Activated naive CD4-positive, alpha-beta T cell treated with anti-CD3 and anti-CD28 coated beads, Interleukin-2, amount 10 ng/mL, durations not matched to agents 7 days and 5 days (primary cell): Measurements from ENCODE around the gene HPGD.
"Not testable (repeated sequence)": the region's sequence is repeated elsewhere in the genome, so short reads cannot be mapped to it uniquely, and the experiment has no call there.

Source experiments
- CTCF ChIA-PET: fragments of 350-600 bp; sonication (Branson Sonifier 250); formaldehyde crosslinking; loops from one replicate; lab custom pipeline; 2021; ENCODE audit warnings: antibody characterized with exemption; lab: Charles Lee
- DNase-seq: peaks from one replicate; pipeline ENCODE4 v3.0.0-alpha.2; 2020
- H3K27ac Mint-ChIP-seq: one replicate; pipeline ENCODE4 v1.8.0; 2021; ENCODE audit warnings: mild to moderate bottlenecking, moderate library complexity, mixed read lengths
- H3K27me3 Mint-ChIP-seq: one replicate; pipeline ENCODE4 v1.8.0; 2021; ENCODE audit warnings: mild to moderate bottlenecking, mixed read lengths
- H3K36me3 Mint-ChIP-seq: one replicate; pipeline ENCODE4 v1.8.0; 2021; ENCODE audit warnings: mixed read lengths
- H3K4me1 Mint-ChIP-seq: one replicate; pipeline ENCODE4 v1.8.0; 2021; ENCODE audit warnings: mixed read lengths
- H3K4me3 Mint-ChIP-seq: one replicate; pipeline ENCODE4 v1.8.0; 2021; ENCODE audit warnings: mild to moderate bottlenecking, moderate library complexity, mixed read lengths
- H3K9me3 Mint-ChIP-seq: one replicate; pipeline ENCODE4 v1.8.0; 2021; ENCODE audit warnings: mixed read lengths

The HPGD gene

GRCh38 chr4:174516794-174517193 lies 5.5 kb downstream of the HPGD start:
- Mint-ChIP-seq H3K4me3 (no peak overlapping the region), H3K36me3 (peaks cover 4% of the 10 kb centered on the region), H3K27me3 (peaks cover 4% of the 10 kb centered on the region), H3K4me1 (peaks cover 14% of the 10 kb centered on the region), H3K27ac (no peak overlapping the region), H3K9me3 (no peaks in the 10 kb centered on the region)
- CTCF ChIA-PET, result interaction anchor here (1.3 kb wide), 1 partner anchor 10 kb away, joined by 3 read pairs; no protein-coding TSS in a partner anchor
- no peak for DNase-seq

GRCh38 chr4:174516345-174516744 lies 5.9 kb downstream of the HPGD start:
- no peak overlapping the region for H3K27ac Mint-ChIP-seq
- H3K4me3 Mint-ChIP-seq, result no peak overlapping the region
- no peaks in the 10 kb centered on the region for H3K27me3 Mint-ChIP-seq
- no peaks in the 10 kb centered on the region for H3K9me3 Mint-ChIP-seq
- peaks cover 11% of the 10 kb centered on the region for H3K4me1 Mint-ChIP-seq
- DNase-seq, result no peak
- peaks cover 4% of the 10 kb centered on the region for H3K36me3 Mint-ChIP-seq
- CTCF ChIA-PET, result no interaction called here

GRCh38 chr4:174512745-174513144 lies 9.5 kb downstream of the HPGD start:
- no peaks in the 10 kb centered on the region for H3K27me3 Mint-ChIP-seq

GRCh38 chr4:174505892-174506291 lies 16.4 kb downstream of the HPGD start:
- CTCF ChIA-PET, result no interaction called here
- H3K9me3 Mint-ChIP-seq, result no peaks in the 10 kb centered on the region
- no peak for DNase-seq
- H3K27me3 Mint-ChIP-seq, result no peaks in the 10 kb centered on the region
- H3K4me1 Mint-ChIP-seq, result no peaks in the 10 kb centered on the region
- H3K36me3 Mint-ChIP-seq, result no peaks in the 10 kb centered on the region
- H3K4me3 Mint-ChIP-seq, result no peak overlapping the region
- no peak overlapping the region for H3K27ac Mint-ChIP-seq

More at GRCh38 chr4:174512745-174513144, 9.5 kb downstream of the HPGD start:
- H3K9me3 Mint-ChIP-seq, result no peaks in the 10 kb centered on the region
- CTCF ChIA-PET, result interaction anchor here (0.9 kb wide), 1 partner anchor 9 kb away, joined by 3 read pairs; no protein-coding TSS in a partner anchor
- peaks cover 4% of the 10 kb centered on the region for H3K36me3 Mint-ChIP-seq
- no peak overlapping the region for H3K27ac Mint-ChIP-seq
- H3K4me1 Mint-ChIP-seq, result no peaks in the 10 kb centered on the region
- DNase-seq, result no peak
- H3K4me3 Mint-ChIP-seq, result no peak overlapping the region

- Mint-ChIP-seq H3K4me1 (no peaks in the 10 kb centered on the region), H3K27ac (no peak overlapping the region), H3K4me3 (no peak overlapping the region), H3K27me3 (no peaks in the 10 kb centered on the region), H3K9me3 (no peaks in the 10 kb centered on the region), H3K36me3 (no peaks in the 10 kb centered on the region)
- CTCF ChIA-PET, result no interaction called here
- DNase-seq, result no peak
These were observed 17.3 kb downstream of the HPGD start for GRCh38 chr4:174505007-174505406.

GRCh38 chr4:174503079-174503715 lies 19.1 kb downstream of the HPGD start:
- Mint-ChIP-seq H3K9me3 (no peaks in the 10 kb centered on the region), H3K27ac (no peak overlapping the region), H3K27me3 (no peaks in the 10 kb centered on the region), H3K4me3 (no peak overlapping the region), H3K4me1 (peaks cover 7% of the 10 kb centered on the region), H3K36me3 (peaks cover 1% of the 10 kb centered on the region)
- CTCF ChIA-PET, result no interaction called here
- no peak for DNase-seq

- CTCF ChIA-PET, result no interaction called here
- Mint-ChIP-seq H3K4me1 (peaks cover 17% of the 10 kb centered on the region), H3K4me3 (peak overlapping the region; percentile 17), H3K9me3 (no peaks in the 10 kb centered on the region), H3K27me3 (no peaks in the 10 kb centered on the region), H3K27ac (peak overlapping the region; percentile 78), H3K36me3 (peaks cover 4% of the 10 kb centered on the region)
- no peak for DNase-seq
These were observed 25.5 kb downstream of the HPGD start for GRCh38 chr4:174496631-174497432.

DNA sequence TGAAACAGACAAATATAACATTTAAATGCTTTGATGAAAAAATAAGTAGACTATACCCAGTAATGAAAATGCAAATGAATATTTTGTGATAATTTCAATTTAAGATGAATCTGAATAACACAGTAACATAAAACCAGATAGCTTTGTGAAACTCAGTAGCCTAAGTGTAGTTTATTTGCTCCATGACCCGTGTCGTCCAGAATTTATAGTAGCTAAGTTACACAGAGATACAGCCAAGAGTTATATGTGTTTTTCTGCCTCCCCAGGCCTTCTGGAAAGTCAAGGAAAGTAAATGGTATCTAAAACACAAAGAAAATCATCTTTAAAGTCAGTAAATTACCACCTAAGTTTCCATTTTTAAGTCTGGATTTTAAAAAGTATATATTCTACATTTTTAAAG lies 26.7 kb downstream of the HPGD start:
- CTCF ChIA-PET, result no interaction called here
- Mint-ChIP-seq H3K27me3 (no peaks in the 10 kb centered on the region), H3K36me3 (peaks cover 4% of the 10 kb centered on the region), H3K4me3 (no peak overlapping the region), H3K27ac (no peak overlapping the region), H3K9me3 (no peaks in the 10 kb centered on the region), H3K4me1 (peaks cover 17% of the 10 kb centered on the region)
- no peak for DNase-seq

DNA sequence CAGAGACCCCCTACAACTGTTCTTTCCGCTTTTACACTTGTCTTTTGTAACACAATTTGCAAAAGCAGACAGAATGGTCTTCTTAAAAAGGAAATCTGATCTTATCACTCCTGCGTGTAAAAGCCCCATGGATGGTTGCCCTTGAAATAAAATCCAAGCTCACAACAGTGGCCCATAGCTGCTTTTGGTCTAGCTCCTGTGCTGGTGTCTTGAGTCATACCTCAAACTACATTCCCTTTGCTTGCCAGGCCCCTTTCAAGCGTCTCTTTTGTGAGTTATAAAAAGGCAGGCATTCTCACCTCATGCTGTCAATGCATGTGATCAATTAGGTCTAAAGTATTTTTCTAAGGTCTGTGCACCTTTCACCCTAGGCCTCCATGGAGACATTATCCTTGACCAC lies 27.6 kb downstream of the HPGD start:
- H3K27ac Mint-ChIP-seq, result no peak overlapping the region
- CTCF ChIA-PET, result no interaction called here
- no peaks in the 10 kb centered on the region for H3K27me3 Mint-ChIP-seq
- H3K9me3 Mint-ChIP-seq, result no peaks in the 10 kb centered on the region
- H3K36me3 Mint-ChIP-seq, result peaks cover 3% of the 10 kb centered on the region
- no peak overlapping the region for H3K4me3 Mint-ChIP-seq
- H3K4me1 Mint-ChIP-seq, result peaks cover 17% of the 10 kb centered on the region
- DNase-seq, result no peak

- no peak for DNase-seq
- CTCF ChIA-PET, result no interaction called here
- H3K4me1 Mint-ChIP-seq, result peaks cover 17% of the 10 kb centered on the region
- no peaks in the 10 kb centered on the region for H3K27me3 Mint-ChIP-seq
- H3K9me3 Mint-ChIP-seq, result no peaks in the 10 kb centered on the region
- peaks cover 3% of the 10 kb centered on the region for H3K36me3 Mint-ChIP-seq
- H3K4me3 Mint-ChIP-seq, result no peak overlapping the region
- H3K27ac Mint-ChIP-seq, result no peak overlapping the region
These were observed 28.1 kb downstream of the HPGD start for GRCh38 chr4:174494146-174494545.

DNA sequence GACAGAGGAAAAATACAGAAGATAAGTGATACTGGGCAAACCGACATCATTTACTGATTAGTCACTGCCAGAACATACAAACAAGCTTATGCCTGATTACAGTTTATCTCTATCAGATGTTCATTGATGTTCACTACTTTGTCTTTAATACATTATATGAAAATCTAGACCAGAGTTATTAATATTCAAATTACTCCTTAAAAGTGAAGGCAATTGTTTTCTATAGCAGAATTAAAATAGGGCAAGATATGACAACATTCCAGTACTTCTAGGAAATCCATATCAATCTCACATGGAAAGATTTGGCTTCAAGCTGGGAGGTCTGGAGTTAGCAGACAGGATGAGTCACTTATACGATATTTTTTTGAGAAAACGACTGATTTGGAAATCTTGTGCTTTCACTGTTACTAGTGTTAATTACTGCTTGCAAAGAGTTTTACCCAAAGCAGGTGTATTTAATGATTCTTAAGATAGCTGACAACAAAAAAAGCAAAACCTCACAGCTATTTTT lies 31.8 kb downstream of the HPGD start:
- H3K36me3 Mint-ChIP-seq, result peaks cover 3% of the 10 kb centered on the region
- H3K4me3 Mint-ChIP-seq, result no peak overlapping the region
- no peaks in the 10 kb centered on the region for H3K27me3 Mint-ChIP-seq
- H3K27ac Mint-ChIP-seq, result no peak overlapping the region
- no peak for DNase-seq
- H3K9me3 Mint-ChIP-seq, result no peaks in the 10 kb centered on the region
- no peaks in the 10 kb centered on the region for H3K4me1 Mint-ChIP-seq
- CTCF ChIA-PET, result no interaction called here

GRCh38 chr4:174488368-174488767 lies 33.9 kb downstream of the HPGD start:
- H3K4me3 Mint-ChIP-seq, CTCF ChIA-PET, DNase-seq, H3K36me3 Mint-ChIP-seq, H3K4me1 Mint-ChIP-seq, H3K27ac Mint-ChIP-seq, H3K27me3 Mint-ChIP-seq, H3K9me3 Mint-ChIP-seq: not testable (repeated sequence)

DNA sequence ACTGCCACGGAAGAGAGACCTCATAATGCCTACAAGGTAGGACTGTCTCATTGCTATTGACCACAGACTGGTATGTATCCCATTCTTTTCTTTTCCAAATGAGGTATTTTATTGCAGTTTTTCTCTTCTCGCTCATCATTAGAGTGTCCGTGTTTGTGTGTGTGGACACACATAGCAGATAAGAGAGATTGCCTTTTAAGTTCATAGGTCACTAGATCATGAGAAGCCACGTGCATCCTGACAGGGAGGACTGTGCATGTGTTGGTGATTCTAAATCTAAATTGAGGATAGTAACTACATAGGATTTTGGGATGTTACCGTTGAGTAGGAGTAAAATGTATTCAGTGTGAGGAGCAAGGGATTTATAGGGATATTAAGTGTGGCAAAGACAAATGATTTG lies 37.3 kb downstream of the HPGD start:
- CTCF ChIA-PET, result no interaction called here
- H3K27me3 Mint-ChIP-seq, result no peaks in the 10 kb centered on the region

DNA sequence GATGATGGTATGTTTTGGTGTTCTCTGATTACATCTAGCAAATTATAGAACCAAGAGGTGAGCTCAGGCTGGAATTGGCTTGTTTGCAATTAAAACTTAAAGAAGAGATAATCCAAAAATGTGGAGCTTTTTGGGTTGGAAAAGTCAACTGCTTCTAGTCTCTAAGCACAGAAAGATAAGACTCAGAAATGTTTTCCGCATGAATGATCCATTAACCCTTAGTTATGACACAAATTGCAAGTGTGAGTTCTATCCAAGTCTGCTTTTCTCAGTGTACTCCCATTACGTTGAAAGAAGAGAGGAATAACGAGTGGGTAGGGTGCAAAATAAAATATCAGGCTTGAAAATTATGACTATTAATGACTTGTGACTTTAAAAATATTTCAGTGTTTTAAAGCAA lies 38.5 kb downstream of the HPGD start:
- no peak for DNase-seq
- Mint-ChIP-seq H3K27me3 (no peaks in the 10 kb centered on the region), H3K9me3 (no peaks in the 10 kb centered on the region), H3K4me3 (no peak overlapping the region), H3K36me3 (no peaks in the 10 kb centered on the region), H3K27ac (no peak overlapping the region), H3K4me1 (no peaks in the 10 kb centered on the region)
- CTCF ChIA-PET, result no interaction called here

More for the DNA sequence above, 37.3 kb downstream of the HPGD start:
- H3K4me3 Mint-ChIP-seq, result no peak overlapping the region
- no peak for DNase-seq
- H3K4me1 Mint-ChIP-seq, result no peaks in the 10 kb centered on the region
- H3K36me3 Mint-ChIP-seq, result no peaks in the 10 kb centered on the region
- H3K27ac Mint-ChIP-seq, result no peak overlapping the region
- H3K9me3 Mint-ChIP-seq, result no peaks in the 10 kb centered on the region

- no peak for DNase-seq
- no peaks in the 10 kb centered on the region for H3K27me3 Mint-ChIP-seq
- H3K36me3 Mint-ChIP-seq, result no peaks in the 10 kb centered on the region
- H3K27ac Mint-ChIP-seq, result no peak overlapping the region
- H3K4me1 Mint-ChIP-seq, result no peaks in the 10 kb centered on the region
- CTCF ChIA-PET, result no interaction called here
- no peaks in the 10 kb centered on the region for H3K9me3 Mint-ChIP-seq
- no peak overlapping the region for H3K4me3 Mint-ChIP-seq
These were observed 43.1 kb downstream of the HPGD start for GRCh38 chr4:174479140-174479539.
